ENCODE results near the gene E4F1.
"Not testable (repeated sequence)": the region's sequence is repeated elsewhere in the genome, so short reads cannot be mapped to it uniquely, and the experiment has no call there.

The E4F1 gene

DNA sequence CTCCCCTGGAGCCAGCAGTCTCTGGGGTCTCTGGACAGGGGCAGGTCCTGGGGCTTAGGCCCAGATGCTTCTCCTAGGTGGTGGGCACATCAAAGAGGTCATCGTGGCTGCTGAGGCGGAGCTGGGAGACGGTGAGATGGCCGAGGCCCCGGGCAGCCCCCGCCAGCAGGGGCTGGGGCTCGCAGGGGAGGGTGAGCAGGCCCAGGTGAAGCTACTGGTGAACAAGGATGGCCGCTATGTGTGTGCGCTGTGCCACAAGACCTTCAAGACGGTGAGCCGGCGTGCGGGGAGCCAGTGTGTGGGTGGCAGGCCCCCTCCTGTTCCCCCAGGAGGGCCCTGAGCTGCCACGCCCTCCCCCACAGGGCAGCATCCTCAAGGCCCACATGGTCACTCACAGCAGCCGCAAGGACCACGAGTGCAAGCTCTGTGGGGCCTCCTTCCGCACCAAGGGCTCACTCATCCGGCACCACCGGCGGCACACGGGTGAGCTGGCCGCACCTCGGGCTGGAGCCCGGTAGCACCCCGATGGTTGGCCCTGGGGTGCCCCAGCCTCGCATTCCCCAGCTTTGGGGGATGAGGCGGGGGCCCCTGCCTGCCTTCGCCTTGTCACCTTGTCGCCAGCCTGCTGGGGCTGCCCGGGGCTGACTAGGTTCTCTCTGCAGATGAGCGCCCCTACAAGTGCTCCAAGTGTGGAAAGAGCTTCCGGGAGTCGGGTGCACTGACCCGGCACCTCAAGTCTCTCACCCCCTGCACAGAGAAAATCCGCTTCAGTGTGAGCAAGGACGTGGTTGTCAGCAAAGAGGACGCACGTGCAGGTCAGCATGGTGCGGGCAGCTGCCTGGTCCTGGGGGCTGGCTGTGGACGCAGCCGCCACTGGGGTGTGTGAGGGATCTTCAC lies 9.0 kb downstream of the E4F1 start:
- DNase-seq: no peak

DNA sequence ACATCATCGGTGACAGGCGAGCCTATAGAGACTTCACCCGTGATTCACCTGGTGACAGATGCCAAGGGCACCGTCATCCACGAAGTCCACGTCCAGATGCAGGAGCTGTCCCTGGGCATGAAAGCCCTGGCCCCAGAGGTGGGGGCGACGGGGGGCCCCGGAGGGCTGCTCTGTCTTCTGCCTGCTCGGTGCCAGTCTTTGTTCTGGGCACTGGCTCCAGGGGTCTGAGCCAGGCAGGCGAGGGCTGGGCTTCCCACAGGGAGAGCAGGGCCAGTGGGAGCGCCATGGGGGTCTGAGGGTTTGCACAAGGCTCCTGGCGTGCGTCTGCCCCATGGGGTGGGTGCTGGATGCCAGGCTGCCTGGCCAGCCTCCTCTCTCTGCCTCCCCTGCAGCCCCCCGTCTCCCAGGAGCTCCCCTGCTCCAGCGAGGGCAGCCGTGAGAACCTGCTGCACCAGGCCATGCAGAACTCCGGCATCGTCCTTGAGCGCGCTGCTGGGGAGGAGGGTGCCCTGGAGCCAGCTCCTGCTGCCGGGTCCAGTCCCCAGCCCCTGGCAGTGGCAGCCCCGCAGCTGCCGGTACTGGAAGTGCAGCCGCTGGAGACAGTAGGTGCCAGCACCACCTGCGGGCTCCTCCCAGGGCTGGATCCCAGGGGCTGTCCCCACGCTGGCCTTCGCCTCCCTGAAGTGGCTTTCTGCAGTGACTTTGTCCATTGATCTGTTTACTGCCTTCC lies 9.8 kb downstream of the E4F1 start:
- no peak for DNase-seq

DNA sequence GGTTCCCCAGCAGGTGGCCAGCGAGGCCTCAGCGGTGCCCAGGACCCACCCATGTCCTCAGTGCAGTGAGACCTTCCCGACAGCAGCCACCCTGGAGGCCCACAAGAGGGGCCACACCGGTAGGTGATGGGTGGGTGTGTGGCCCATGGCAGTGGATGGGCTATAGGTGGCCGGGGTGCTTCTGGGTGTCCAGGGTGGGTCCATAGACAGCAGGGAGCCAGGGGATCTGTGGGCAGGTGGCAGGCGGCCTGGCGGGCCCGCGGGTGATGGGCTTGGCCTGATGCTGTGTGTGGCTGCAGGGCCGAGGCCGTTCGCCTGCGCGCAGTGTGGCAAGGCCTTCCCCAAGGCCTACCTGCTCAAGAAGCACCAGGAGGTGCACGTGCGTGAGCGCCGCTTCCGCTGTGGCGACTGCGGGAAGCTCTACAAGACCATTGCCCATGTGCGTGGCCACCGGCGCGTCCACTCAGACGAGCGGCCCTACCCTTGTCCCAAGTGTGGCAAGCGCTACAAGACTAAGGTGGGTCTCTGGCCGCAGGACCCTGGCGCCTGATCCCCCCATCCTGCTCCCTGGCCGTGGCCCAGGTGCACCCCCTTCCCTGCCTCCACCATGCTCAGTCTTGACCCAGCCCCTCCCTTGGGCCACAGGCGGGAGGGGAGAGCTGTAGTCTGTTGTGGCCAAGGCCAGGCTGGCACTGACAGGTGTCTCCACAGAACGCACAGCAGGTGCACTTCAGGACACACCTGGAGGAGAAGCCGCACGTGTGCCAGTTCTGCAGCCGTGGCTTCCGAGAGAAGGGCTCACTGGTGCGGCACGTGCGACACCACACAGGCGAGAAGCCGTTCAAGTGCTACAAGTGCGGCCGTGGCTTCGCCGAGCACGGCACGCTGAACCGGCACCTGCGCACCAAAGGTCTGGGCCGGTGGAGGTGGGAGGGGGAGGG lies 10.8 kb downstream of the E4F1 start:
- no peak for DNase-seq

DNA sequence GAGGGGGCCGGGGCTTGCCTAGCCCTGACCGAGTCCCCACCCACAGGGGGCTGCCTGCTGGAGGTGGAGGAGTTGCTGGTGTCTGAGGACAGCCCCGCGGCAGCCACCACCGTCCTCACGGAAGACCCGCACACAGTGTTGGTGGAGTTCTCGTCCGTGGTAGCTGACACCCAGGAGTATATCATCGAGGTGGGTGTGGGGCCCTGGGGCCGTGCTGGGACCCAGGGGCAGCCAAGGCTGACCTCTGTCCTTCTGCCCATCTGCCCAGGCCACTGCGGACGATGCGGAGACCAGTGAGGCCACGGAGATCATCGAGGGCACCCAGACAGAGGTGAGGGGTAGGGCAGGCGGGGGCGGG lies 11.4 kb downstream of the E4F1 start:
- no peak for DNase-seq

DNA sequence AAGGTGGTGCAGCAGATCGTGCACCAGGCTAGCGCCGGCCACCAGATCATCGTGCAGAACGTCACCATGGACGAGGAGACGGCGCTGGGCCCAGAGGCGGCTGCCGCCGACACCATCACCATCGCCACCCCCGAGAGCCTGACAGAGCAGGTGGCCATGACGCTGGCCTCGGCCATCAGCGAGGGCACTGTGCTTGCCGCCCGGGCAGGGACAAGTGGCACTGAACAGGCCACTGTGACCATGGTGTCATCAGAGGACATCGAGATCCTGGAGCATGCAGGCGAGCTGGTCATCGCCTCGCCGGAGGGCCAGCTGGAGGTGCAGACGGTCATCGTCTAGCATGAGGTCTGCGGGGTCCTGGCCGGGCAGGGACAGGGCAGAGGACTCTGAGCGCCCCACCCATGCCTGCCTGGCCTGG lies 11.9 kb downstream of the E4F1 start:
- no peak for DNase-seq

DNA sequence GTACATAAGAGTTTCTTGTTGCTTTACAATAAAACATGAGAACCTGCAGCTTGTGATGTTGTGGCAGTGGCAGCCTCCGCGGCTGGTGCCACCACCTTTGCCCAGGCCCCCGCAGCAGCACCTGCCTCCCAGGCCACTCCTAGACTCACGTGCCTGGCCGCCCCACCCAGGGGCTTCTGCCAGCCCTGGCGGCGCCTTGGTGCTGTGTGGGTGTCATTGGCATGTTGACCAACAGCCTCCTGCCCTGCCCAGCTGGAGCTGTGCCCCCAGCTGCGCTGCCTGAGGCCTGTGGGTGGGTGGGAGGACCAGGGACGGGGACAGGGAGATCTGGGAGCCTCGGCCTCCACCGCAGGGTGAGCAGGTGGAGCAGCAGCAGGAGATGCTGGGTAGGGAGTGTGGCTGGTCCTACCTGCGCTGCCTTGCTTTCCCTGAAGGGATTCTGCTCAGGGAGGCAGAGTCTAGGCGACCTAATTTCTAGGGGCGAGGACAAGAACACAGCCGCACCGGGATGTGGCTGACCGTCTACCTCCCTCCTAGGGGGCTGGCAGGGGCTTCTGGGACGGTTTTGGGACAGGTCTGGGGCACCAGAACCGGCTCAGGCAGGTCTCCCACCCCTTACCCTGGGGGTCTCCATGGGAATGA lies 12.4 kb downstream of the E4F1 start:
- no peak for DNase-seq

DNA sequence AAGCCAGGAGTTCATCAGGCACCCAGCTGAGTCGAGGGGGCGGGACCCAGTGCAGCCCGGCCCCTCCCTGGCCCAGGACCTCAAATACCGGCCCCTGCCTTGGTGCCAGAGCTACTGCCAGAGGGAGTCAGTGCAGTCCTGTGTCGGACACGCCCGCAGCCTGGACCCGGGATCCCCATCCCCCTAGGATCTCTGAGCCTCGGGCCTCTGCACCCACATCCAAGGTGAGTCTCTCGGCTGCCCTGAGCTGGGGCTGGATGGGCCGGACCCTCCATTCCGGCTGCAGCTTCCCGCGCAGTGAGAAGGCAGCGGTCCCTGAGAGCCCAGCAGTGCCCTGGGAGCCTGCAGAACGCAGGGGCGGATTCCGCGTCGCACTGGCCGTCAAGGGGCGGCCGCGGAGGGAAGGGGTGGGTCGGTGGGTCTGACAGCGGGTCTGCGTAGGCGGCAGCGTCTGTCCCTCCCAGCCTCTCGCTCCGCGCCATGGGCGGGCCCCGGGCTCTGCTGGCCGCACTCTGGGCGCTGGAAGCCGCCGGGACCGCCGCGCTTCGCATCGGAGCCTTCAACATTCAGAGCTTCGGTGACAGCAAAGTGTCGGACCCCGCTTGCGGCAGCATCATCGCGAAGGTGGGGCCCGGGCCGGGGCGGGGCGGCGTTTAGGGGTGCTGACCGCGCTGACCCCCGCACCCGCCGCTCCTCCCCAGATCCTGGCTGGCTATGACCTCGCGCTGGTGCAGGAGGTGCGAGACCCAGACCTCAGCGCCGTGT lies 13.1 kb downstream of the E4F1 start, which contains the start of gene DNASE1L2:
TSS of gene DNASE1L2 (plus strand) at position 108 of the 765 bp plus-strand sequence. CDS start at position 481, 373 bp downstream.
- peak in 3 of 4 experiments; percentile 26 to 40 (median 36) for DNase-seq

DNA sequence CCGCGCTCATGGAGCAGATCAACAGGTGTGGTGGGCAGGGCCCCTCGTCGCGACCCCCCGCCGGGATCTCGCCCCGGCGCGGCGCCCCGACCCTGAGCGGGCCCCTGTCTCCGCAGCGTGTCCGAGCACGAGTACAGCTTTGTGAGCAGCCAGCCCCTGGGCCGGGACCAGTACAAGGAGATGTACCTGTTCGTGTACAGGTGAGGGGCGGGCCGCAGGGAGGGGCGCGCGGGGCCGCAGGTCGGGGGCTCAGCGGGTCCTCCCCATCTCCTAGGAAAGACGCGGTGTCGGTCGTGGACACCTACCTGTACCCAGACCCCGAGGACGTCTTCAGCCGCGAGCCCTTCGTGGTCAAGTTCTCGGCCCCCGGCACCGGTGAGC lies 13.7 kb downstream of the E4F1 start:
- DNase-seq: no peak

DNA sequence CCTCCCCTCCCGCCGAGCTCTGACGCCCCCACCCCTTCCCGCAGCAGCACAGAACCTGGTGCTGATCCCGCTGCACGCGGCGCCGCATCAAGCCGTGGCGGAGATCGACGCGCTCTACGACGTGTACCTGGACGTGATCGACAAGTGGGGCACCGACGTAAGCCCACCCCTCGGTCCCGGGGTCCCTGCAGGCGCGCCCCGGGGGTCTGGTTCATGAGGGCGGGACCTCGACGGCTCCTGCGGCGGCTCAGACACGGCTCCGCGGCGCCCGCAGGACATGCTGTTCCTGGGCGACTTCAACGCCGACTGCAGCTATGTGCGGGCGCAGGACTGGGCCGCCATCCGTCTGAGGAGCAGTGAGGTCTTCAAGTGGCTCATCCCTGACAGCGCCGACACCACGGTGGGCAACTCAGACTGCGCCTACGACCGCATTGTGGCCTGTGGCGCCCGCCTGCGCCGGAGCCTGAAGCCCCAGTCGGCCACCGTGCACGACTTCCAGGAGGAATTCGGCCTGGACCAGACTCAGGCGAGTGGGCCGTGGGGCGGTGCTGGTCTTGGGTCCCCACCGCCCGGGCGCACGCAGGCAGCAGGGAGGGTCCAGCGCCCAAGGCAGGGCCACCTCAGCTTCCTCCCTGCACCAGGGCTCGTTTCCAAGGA lies 14.2 kb downstream of the E4F1 start:
- peak in 1 of 4 experiments; percentile 10 for DNase-seq

DNA sequence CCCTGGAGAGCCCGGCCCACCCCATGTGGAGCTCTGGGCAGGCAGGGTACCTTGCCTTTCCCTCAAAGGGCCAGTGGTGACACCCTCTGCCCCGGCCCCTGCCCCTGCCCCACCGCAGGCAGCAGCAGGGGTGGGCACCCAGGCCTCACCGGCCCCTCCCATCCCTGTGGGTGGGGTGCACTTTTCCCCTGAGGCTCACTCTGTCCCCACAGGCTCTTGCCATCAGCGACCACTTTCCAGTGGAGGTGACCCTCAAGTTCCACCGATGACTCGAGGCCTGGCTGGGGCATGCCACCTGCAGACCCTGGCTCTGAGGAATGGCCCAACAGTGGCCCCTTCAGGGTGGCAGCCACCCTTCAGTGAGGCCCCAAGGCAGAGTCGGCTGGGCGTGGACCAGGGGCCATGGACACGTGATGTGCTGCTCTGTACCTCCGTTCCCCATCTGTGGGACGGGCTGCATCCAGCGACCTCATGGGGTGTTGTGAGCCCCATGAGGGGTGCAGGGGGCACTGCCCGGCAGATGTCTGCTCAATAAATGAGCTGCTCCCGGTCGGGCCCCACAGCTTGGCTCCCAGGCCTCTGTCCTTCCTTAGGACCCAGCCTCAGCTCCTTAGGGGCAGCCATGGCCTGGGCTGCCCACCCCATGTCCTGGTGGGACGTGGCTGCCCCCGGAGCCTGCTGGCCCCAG lies 14.9 kb downstream of the E4F1 start:
- DNase-seq: no peak

DNA sequence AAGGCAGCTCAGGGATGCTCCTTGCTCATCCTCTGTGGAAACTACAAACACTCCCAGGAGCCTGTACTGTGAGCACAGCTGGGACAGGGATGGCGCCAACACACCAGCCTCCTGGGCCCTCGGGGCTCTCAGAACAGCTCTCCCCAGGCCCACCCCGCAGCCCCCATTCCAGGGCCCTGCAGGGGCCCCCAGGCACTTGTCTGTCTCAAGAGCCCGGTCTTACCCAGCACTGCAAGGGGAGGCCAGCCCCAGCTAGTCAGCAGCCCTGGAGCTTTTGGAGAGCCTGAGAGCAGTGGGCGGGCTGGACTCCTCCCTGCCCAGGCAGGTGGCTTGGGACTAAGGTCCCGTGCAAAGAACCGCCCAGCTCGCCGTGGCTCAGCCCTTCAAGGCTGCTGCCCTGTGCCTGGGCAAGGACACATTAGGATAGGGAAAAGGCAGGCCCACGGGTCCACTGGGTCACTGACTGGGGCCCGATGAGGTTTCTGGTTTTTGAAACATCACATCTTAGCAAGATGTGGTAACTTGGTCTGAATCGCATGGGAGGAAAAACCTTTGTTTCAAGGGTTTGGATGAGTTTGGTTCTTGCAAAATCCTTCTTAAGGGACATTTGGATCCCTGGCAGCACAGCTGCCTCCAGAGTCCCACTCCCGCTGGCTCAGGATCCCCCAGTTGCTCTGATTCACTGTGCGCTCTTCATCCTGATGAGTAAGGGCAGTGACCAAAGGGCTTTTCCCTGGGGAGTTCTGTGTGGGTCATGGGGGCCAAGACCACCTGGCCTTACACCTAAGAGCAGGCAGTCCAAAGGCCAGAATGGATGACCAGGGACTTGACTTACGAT lies 15.7 kb downstream of the E4F1 start:
- DNase-seq: no peak

DNA sequence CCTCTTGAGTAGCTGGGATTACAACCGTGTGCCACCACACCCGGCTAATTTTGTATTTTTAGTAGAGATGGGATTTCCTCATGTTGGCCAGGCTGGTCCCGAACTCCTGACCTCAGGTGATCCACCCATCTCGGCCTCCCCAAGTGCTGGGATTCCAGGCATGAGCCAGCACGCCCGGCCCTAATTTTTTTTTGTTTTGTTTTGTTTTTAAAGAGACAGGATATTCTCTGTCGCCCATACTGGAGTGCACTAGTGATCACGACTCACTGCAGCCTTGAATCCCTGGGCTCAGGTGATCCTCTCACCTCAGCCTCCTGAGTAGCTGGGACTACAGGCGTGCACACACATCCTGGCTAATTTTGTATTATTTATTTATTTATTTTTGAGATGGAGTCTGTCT lies 16.9 kb downstream of the E4F1 start:
- DNase-seq: not testable (repeated sequence)

DNA sequence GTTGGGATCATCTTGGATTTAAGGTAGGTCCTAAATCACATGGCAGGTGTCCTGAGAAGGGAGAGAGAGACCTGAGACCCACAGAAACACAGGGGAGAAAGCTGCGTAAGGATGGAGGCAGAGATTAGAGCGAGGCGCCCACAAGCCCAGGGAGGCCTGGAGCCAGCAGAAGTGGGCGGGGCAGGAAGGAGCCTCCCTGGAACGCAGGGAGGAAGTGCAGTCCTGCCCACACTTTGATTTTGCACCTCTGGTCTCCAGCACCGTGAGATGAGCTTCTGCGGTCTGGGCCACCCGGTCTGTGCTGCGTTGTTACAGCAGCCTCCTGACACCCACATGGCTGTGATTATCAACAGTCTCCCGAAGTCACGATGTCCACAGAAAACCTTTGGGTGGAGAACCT lies 19.2 kb downstream of the E4F1 start:
- DNase-seq: peak in 2 of 4 experiments; percentile 29 to 52

DNA sequence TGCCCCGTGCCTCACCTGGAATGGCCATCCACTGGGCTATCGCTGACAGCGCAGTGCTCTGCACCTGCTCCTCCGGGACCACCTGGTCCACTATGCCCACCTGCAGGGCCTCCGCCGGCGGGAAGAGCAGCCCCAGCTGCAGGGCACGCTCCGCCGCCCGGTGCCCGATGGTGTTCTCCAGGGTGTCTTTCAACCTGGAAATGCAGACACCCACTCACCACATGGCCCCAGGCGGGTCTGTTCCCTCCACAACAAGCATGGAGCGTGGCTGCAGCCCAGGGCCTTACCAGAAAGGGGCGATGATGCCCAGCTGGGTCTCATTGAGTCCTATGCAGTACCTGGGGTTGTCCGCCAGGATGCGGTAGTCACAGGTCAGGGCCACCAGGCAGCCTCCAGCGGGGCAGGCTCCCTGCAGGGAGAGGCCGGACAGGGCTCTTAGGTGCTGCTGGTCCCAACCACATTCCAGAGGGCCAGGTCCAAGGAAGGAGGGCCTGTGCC lies 19.7 kb downstream of the E4F1 start:
- no peak for DNase-seq

DNA sequence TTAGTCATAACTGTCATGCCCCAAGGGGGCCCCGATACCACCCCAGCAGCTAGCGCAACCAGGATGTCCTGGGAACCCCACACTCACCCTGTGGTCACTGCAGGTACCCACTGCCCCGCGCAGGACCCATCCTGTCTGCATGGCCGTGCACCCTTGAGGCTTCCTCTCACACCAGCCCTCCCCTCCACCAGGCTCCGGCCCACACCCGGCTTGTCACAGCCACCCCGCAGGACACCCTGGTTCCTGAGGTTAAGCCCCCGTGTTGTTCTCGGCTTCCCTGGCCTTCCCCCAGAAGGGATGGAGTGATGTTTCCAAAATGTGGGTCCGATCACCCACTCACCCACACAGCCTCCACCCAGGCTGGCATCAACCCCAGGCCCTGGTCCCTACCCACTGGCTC lies 20.4 kb downstream of the E4F1 start:
- no peak for DNase-seq

DNA sequence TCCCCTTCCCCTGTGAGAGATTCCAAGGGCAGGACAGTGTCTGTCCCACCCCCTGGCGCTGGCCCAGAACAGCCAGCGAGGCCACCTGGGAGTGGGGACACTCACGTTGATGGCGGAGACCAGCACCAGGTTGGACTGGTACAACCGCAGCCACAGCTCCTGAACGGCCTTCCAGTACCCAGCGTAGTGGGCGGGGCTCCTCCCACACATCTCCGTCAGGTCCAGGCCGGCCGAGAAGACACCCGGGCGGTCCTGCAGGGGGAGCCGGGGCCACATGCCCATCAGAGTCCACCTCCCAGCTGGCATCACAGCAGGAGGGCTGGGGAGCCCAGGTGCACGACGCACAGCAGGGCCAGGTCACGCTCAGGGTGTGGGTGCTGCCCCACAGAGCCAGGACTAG lies 20.9 kb downstream of the E4F1 start:
- DNase-seq: no peak

DNA sequence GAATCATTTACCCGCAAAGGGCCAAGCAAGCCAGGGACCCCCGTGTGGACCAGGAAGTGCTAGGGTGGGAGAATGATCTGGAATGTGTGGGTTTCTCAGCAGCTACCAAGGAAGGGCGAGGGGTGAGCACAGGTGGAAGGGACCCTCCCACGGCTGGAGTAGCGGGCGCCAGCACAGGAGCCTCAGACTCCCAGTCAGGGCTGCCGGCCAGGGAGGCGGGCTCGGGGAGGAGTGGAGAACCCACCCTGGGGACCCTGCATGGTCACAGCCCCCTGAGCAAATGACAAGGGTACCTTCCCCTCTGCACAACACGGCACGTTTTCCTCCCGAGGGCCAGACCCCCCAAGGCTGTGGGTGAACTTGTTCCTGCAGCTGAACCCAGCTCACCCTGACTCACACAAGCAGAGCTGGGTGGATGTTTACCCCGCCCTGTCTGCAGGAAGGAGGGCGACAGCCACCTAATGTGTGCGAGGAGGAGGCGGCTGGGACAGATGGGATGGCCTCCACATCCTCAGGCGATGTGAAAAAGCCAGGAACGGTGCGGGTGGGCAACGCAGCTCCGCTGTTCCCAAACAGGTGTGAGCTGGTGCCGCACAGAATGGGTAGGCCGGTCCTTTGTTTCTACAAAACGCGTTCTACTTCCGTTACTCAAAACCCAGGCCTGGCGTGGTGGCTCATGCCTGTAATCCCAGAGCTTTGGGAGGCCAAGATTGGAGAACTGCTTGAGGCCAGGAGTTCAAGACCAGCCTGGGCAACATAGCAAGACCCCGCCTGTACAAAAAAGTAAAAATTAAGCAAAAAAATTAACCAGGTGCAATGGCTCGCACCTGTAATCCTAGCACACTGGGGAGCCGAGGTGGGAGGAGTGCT lies 21.8 kb downstream of the E4F1 start:
- no peak for DNase-seq

DNA sequence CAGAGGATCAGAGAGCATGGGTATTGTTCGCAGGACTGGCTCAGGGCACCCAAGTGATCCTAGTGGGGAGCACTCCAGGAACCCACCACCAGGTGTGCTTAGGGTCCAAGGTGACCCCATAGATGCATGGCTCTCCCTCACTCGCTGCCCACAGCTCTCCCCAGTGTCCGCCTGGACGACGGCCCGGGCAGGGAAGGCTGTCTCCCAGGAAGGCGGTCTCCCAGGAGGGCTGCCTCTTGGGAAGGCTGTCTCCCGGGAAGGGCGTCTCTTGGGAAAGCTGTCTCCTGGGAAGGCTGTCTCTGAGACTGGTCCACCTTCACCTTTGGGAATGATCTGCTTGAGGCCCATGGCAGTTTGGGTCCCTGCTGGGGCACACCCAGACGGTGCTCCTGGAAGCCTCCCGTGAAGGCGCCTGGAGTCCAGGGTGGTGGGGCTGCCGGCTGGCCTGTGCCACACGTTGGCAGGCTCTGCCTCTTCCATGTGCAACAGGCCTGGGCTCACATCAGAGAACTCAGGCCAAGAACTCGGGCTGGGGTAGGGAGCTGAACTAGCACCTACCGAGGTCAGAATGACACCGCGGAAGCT lies 23.0 kb downstream of the E4F1 start:
- no peak for DNase-seq
